NCI-H82 treated with DMSO at 0.1 percent for 48 hours (cell line): ENCODE measurements around the gene AIF1L.

Experiments used
- DNase-seq: peaks from one replicate; lab custom pipeline; 2025; ENCODE audit not compliant: unreplicated experiment; lab: John Stamatoyannopoulos, UW

AIF1L gene

GRCh38 chr9:131076347-131077195 is 19.8 kb upstream of the AIF1L start:
- DNase-seq: no peak

GRCh38 chr9:131078427-131079366 is 17.6 kb upstream of the AIF1L start:
- no peak for DNase-seq

GRCh38 chr9:131080589-131080988 is 15.7 kb upstream of the AIF1L start:
- DNase-seq: no peak

GRCh38 chr9:131081868-131082267 is 14.5 kb upstream of the AIF1L start:
- no peak for DNase-seq

GRCh38 chr9:131082774-131083512 is 13.4 kb upstream of the AIF1L start:
- DNase-seq: no peak

- DNase-seq: no peak
Measured at GRCh38 chr9:131084661-131085369, 11.5 kb upstream of the AIF1L start.

- DNase-seq: no peak
Measured at GRCh38 chr9:131085370-131086122, 10.8 kb upstream of the AIF1L start.

GRCh38 chr9:131087354-131087893 is 8.9 kb upstream of the AIF1L start:
- DNase-seq: no peak

GRCh38 chr9:131090025-131090787 is 6.1 kb upstream of the AIF1L start:
- DNase-seq: no peak

GRCh38 chr9:131091352-131091992 is 4.9 kb upstream of the AIF1L start:
- DNase-seq: no peak

GRCh38 chr9:131092030-131092429 is 4.3 kb upstream of the AIF1L start:
- DNase-seq: no peak

GRCh38 chr9:131092548-131093440 is 3.5 kb upstream of the AIF1L start:
- no peak for DNase-seq

GRCh38 chr9:131094015-131094414 is 2.3 kb upstream of the AIF1L start:
- no peak for DNase-seq

GRCh38 chr9:131094622-131095021 is 1.7 kb upstream of the AIF1L start:
- DNase-seq: no peak

- DNase-seq: no peak
Measured at GRCh38 chr9:131095666-131096268, 564 bp upstream of the AIF1L start.

- DNase-seq: no peak
Measured at GRCh38 chr9:131097126-131097947, 1.0 kb downstream of the AIF1L start.
